Hematopoietic multipotent progenitor cell treated with erythropoietin and hydrocortisone succinate and interleukin-3 and kit ligand, for 17 days (in vitro differentiated cells): ENCODE measurements around the gene ZNF729.
"Not testable (repeated sequence)": the region's sequence is repeated elsewhere in the genome, so short reads cannot be mapped to it uniquely, and the experiment has no call there.

ENCODE experiments used
- DNase-seq: peaks from one replicate; pipeline ENCODE4 v3.0.0-alpha.2; 2015; ENCODE audit warnings: low spot score

Gene ZNF729

DNA sequence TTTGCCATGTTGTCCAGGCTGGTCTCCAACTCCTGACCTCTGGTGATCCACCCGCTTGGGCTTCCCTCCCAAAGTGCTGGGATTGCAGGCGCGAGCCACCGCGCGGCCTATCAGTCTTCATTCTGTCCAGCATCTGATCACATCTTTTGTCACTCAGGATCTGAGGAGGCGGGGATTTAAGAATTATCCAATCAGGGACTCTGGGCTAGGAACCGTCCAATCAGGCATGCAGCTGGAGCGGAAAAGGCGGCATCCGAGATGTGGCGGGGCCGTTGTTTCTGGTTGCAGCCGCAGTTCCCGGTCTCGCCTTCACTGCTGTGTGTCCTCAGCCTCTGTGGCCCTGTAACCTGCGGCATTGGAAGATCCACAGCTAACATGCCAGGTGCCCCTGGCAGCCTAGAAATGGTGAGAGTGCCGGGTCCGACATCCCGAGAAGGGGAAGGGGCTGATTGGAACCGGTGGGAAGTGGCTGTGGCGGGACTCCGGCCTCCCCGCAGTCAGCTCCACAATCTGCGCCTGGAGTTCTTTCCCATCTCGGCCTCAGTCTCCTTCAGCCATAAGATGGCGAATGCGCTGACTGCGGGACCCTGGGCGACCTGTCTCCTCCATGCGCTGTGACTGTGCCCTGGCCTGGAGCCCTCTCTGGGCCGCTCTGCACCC is at the start of gene ZNF729:
TSS of gene ZNF729 (plus strand) at position 291 of the 660 bp plus-strand sequence. CDS start at position 376, 85 bp downstream.
- DNase-seq = no peak

DNA sequence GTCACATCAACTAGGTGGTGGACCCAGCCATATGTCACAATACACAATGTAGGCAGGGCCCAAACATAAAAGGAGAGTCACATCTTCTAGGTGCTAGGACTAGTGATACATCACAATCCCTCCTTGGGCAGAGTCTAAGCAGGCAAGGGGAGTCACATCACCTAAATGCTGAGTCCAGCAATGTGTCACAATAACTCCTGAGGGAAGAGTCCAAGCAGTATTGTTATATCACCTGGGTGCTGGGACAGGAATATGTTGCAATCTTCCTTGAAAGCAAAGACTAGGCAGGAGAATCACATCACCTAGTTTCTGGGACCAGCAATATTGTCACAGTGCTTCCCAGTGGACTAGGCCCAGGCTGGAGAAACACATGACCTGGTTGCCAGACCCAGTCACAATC is 29.4 kb upstream of the ZNF729 start:
- DNase-seq = no peak

DNA sequence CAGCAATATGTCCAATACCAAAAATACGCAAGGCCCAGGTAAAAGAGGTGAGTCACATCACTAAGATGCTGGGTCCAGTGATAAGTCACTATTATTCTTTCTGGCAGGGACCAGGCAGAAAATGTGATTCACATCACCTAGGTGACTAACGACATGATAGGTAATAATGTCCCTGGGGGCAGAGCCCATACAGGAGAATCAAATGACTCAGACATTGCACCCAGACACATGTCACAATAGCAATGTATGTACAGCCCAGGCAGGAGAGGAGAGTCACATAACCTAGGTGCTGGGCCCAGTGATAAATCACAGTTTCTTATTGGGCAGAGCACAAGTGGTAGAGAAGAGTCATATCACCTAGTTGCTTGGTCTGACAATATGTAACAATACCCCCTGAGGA is 28.9 kb upstream of the ZNF729 start:
- no peak for DNase-seq

DNA sequence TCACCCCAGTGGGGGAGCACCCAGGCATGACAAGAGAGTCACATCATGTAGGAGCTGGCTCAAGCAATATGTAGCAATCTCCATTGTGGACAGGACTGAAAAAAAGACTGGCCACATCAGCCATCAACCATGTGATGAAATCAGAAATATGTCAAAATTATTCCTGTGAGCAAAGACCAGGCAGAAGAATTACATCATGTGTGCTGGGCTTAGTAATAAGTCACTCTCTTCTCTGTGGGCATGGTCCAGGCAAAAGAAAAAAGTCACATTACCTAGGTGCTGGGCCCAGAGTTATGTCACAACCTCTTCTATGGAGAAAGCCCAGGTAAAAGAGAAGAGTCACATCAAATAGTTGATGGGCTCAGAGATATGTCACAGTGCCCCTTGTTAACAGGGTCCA is 28.3 kb upstream of the ZNF729 start:
- DNase-seq = no peak

DNA sequence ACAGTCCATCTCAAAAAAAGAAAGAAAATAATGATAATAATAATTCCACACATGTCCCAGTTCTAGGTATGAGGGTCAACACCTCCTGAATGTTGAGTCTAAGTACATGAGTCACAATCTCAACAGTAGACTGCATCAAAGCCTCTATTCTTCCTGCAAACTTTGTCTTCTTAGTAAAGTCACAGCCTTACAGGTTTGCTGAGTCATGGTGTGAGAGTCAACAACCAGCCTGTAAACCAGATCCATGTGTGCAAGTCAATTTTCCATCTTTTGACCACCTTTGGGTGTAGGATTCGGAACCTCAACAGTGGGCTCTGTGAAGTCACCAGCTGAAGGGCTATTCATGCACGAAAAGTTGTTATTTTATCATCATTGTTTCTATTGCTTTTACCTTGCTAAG is 25.7 kb upstream of the ZNF729 start:
- no peak for DNase-seq

DNA sequence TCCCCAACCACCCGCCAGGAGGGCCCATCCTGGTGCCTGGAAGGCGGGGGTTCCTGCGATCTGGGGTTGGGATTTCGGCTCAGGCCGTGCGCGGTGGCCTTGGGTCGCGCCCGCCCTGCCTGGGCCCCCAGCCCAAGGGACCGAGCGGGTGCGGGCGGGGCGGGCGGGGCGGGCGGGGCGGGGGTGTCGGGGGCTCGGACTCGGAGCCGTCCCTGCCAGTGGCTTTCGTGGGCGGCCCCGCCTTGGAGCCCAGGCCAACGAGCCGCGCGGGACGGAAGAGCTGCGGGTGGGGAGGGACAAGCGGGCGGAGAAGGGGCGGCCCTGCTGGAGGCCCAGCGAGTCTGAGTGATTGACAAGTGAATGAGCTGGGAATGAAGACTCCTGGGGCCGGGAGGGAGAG is 24.6 kb upstream of the ZNF729 start:
- DNase-seq = no peak

DNA sequence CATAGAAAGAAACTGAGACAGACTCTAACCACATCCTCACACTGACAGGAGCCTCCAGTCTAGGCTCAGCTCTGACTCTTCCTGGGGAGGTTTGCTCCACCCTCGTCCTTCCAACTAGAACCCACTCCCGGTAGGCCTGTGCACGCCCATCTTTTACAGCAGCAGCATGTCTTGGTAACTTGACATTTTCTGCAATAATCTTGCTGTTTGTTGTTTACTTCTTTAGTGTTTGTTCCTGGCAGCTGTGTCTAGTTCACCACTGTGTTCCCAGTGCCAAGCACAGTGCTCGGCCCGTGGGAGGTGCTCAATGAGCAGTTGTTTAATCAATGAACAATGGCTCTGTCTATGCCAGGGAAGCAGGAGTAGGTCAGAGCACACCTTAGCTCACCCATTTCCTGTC is 23.1 kb upstream of the ZNF729 start:
- DNase-seq = no peak

DNA sequence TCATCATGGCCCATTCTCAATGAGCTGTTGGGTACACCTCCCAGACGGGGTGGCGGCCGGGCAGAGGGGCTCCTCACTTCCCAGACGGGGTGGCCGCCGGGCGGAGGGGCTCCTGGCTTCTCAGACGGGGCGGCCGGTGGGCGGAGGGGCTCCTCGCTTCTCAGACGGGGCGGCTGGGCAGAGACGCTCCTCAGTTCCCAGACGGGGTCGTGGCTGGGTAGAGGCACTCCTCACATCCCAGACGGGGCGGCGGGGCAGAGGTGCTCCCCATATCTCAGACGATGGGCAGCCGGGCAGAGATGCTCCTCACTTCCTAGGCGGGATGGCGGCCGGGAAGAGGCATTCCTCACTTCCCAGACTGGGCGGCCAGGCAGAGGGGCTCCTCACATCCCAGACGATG is 35.3 kb downstream of the ZNF729 start:
- not testable (repeated sequence) for DNase-seq

DNA sequence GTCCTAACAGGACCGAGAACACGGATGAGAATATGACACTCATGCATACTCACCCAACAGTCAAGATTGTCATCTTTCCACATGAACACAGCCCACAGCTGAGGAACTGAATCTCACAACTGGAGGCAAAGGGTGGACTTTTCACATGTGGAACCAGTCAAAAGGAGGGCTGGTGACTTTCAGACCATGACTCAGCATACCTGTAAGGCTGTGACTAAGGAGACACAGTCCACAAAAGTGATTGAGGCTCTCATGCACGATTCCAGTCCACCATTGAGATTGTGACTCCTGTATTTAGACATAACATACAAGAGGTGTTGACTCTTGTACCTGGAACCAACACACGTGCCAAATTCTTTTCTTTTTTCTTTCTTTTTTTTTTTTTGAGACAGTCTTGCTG is 40.0 kb downstream of the ZNF729 start:
- DNase-seq = no peak

DNA sequence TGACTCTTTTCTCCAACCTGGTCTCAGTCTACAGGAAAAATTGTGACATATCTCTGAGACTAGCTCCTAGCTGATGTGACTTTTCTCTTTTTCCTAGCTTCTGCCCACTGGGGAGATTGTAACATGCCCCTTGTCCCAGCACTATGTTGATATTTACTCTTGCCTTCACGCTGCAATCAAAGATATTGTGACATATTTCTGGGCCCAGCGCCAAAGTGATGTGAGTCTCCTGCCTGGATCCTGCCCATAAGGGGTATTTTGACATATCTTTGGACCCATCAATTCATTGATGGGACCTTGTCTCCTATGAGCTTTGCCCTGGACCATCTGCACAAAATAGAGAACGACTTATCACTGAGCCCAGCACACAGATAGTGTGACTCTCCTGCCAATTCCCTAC is 41.1 kb downstream of the ZNF729 start:
- no peak for DNase-seq

DNA sequence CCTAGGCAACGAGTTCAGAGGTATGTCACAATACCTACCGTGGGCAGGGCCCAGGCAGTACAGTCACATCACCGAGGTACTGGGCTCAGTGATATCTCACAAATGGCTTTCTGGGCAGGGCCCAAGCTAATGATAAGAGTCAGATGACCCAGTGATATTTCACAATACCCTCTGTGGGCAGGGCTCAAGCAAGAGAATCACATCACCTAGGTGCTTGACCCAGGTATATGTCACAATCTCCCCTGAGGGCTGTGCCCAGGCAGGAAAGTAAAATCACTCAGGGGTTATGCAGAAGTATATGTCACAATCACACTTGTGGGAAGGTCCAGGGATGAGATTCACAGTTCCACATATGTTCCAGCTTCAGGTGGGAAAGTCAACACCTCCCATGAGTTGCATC is 45.3 kb downstream of the ZNF729 start:
- DNase-seq = no peak

DNA sequence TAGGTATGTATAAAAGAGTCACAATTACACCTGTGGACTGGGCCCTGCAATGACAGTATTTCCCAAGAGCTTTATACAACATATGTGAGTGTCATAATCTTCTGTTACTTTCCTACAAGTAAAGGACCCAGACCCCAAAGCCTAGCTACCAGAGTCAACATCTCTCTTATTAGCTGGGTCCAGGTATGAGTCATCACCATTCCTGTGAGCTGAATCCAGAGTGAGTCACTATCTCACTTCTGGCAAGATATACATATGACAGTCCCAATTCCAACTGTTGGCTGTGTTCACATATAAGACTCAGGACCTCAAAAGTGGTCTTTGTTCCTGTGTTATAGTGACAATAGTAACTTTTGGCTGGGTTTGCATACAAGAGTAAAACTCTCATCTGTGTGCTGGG is 46.7 kb downstream of the ZNF729 start:
- DNase-seq = no peak

DNA sequence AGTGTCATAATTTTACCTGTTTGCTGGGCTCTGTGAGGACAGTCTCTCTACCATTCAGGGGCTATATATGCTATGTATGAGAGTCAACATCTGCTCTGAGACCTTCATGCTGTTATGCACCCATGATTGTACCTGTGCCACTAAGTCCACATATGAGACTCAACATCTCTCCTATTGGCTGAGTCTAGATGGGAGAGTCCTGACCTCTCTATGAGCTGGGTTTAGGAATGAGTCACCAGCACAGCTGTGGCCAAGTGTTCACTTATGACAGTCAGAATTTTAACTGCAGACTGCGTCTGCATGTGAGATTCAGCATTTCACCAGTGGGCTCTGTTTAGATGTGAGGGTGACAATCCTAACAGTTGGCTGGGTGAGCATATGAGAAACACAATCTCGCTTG is 49.5 kb downstream of the ZNF729 start:
- no peak for DNase-seq

DNA sequence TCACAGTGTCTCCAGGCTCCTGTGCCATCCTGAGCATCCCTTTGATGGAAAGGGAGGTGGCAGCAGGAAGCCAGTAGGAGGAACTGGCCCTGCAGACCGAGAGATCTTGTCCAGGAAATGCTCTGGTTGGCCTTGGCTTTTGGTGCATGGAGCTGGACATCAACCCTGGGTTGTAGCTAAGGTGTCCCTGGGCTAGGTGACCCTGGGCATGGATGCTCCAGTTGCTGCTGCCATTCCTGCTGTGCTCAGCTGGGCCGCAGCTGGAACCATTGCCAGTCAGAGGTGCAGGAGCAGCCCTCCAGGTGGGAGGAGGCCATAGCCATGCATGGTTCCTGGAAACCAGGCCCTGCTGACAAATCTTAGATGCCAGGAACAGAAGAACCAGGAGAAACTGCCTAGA is 68.4 kb downstream of the ZNF729 start:
- DNase-seq = no peak
